Lower lobe of right lung (tissue), 2 donors: ENCODE results near the gene DTNB. TPM values are rescaled to one million over a fixed set of nuclear protein-coding genes. Genes with fewer than 3 reads are reported as not detected.

ENCODE experiments used
- ATAC-seq, 2 donors: fragments of 200-7000 bp; cut with Tn5 transposase; one replicate each; pipeline ENCODE4 v1.9.1; 2020 to 2022; ENCODE audit warnings: mild to moderate bottlenecking in 2 of 2, moderate library complexity in 2 of 2
- DNase-seq: peaks from one replicate; pipeline ENCODE4 v3.0.0-alpha.2; 2020
- H3K27ac ChIP-seq: fragments of 200-600 bp; one replicate; pipeline ENCODE4 v1.8.0; 2022
- H3K27me3 ChIP-seq: fragments of 200-600 bp; one replicate; pipeline ENCODE4 v1.8.0; 2022; ENCODE audit warnings: low read depth
- H3K36me3 ChIP-seq: fragments of 200-600 bp; one replicate; pipeline ENCODE4 v1.8.0; 2022; ENCODE audit warnings: mild to moderate bottlenecking
- H3K4me1 ChIP-seq: fragments of 200-600 bp; one replicate; pipeline ENCODE4 v1.8.0; 2022
- H3K4me3 ChIP-seq: fragments of 200-600 bp; one replicate; pipeline ENCODE4 v1.8.0; 2022; ENCODE audit warnings: mild to moderate bottlenecking
- H3K9me3 ChIP-seq: fragments of 200-600 bp; one replicate; pipeline ENCODE4 v1.8.0; 2022
- intact Hi-C: fragments of 100-400 bp; cut with DNase I; formaldehyde crosslinking; loops from one replicate; pipeline ENCODE4 v1.11.0; 2022
- total RNA-seq: library from RNA; stranded (reverse); fragmentation: NEBNext Ultra II Directional; extraction: Animal tissue kit (Norgen Biotek cat#: 25700); gene quantifications from one replicate; pipeline ENCODE4 v1.2.1, GENCODE V29; 2021
- TF ChIP-seq, protein P1 (sequence below): fragments of 200-600 bp; IDR thresholded peaks from one replicate; pipeline ENCODE4 v1.8.0; 2022; ENCODE audit warnings: antibody characterized with exemption, mild to moderate bottlenecking
- donor health status: DM: no; HTN: yes; CAD: no; lungs with severe emphysema.

DTNB gene
- total RNA-seq, 1 donor from 2014 or later = 32.9 TPM

DNA sequence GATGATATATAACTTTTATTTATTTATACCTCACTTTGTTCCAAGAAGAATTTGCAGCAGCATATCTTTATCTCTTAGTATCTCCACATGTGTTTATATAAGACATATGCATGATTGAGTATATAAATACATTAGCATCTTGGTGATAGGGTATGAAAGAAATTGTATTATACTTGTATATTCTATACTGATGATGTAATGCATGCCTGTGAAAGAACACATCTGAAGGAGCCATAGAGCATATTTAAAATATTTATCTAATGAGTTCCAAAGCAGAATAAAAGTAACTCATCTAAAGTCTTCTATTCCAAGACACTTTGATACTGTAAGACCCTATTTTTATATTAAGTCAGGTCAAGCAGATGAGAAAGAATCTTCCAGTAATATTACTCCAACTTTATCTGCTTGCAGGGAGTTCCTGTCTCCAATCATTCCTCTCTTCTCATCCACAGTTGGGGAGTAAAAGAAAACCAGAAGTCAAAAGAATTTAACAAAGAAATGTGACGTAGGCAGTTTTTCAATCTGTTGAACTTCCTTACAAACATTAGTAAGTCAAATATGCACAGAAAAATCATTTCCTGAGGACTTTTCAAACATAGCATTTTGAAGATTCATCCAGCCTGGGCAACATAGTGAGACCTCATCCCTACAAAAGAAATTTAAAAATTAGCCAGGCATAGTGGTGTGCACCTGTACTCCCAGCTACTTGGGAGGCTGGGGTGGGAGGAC is 76.7 kb downstream of the DTNB start:
- DNase-seq = no peak
- Histone ChIP-seq H3K36me3 (no peaks in the 10 kb centered on the region), H3K4me3 (no peak overlapping the region), H3K27ac (no peak overlapping the region), H3K27me3 (no peaks in the 10 kb centered on the region), H3K4me1 (peaks cover 6% of the 10 kb centered on the region), H3K9me3 (no peaks in the 10 kb centered on the region)
- TF ChIP-seq, protein P1, sequence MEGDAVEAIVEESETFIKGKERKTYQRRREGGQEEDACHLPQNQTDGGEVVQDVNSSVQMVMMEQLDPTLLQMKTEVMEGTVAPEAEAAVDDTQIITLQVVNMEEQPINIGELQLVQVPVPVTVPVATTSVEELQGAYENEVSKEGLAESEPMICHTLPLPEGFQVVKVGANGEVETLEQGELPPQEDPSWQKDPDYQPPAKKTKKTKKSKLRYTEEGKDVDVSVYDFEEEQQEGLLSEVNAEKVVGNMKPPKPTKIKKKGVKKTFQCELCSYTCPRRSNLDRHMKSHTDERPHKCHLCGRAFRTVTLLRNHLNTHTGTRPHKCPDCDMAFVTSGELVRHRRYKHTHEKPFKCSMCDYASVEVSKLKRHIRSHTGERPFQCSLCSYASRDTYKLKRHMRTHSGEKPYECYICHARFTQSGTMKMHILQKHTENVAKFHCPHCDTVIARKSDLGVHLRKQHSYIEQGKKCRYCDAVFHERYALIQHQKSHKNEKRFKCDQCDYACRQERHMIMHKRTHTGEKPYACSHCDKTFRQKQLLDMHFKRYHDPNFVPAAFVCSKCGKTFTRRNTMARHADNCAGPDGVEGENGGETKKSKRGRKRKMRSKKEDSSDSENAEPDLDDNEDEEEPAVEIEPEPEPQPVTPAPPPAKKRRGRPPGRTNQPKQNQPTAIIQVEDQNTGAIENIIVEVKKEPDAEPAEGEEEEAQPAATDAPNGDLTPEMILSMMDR = no peak
- no peak for ATAC-seq
- intact Hi-C loops = no loop called here

- no peaks in the 10 kb centered on the region for H3K27me3 ChIP-seq
- TF ChIP-seq, protein P1 = no peak
- intact Hi-C loops = no loop called here
- H3K4me1 ChIP-seq = peaks cover 12% of the 10 kb centered on the region
- ATAC-seq (no peak), DNase-seq (no peak)
- no peak overlapping the region for H3K27ac ChIP-seq
- no peaks in the 10 kb centered on the region for H3K36me3 ChIP-seq
- no peak overlapping the region for H3K4me3 ChIP-seq
- H3K9me3 ChIP-seq = no peaks in the 10 kb centered on the region
Observed at GRCh38 chr2:25595393-25595792, 78.0 kb downstream of the DTNB start.

DNA sequence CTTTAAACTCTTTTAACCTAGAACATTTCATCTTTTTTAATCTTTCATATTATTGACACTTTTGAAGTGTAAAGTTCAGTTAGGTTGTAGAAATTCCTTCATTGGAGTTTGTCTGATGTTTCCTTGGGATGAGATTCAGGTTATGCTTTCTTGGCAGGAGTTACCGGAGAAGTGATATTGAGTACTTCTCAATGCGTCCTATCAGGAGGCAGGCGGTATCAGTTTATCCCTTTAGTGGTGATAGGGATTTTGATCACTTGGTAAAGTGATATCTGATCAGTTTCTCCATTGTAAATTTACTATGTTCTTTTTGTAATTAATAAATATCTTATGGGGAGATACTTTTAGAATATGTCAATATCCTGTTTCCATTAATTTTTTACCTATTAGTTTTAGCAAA is 78.4 kb downstream of the DTNB start:
- no peaks in the 10 kb centered on the region for H3K9me3 ChIP-seq
- peaks cover 12% of the 10 kb centered on the region for H3K4me1 ChIP-seq
- no peaks in the 10 kb centered on the region for H3K27me3 ChIP-seq
- intact Hi-C loops = no loop called here
- no peak for ATAC-seq
- H3K4me3 ChIP-seq = no peak overlapping the region
- DNase-seq = no peak
- TF ChIP-seq, protein P1 = no peak
- no peaks in the 10 kb centered on the region for H3K36me3 ChIP-seq
- H3K27ac ChIP-seq = no peak overlapping the region

GRCh38 chr2:25592766-25593292 is 80.5 kb downstream of the DTNB start:
- intact Hi-C loops = no loop called here
- TF ChIP-seq, protein P1 = no peak
- Histone ChIP-seq H3K27ac (no peak overlapping the region), H3K4me1 (peaks cover 12% of the 10 kb centered on the region), H3K36me3 (no peaks in the 10 kb centered on the region), H3K9me3 (no peaks in the 10 kb centered on the region), H3K4me3 (no peak overlapping the region), H3K27me3 (no peaks in the 10 kb centered on the region)
- ATAC-seq (no peak), DNase-seq (no peak)

- TF ChIP-seq, protein P1 = no peak
- H3K4me3 ChIP-seq = no peak overlapping the region
- H3K4me1 ChIP-seq = peaks cover 16% of the 10 kb centered on the region
- no peaks in the 10 kb centered on the region for H3K36me3 ChIP-seq
- ATAC-seq = peak; percentile 14 to 53
- no peaks in the 10 kb centered on the region for H3K9me3 ChIP-seq
- DNase-seq = no peak
- intact Hi-C loops = no loop called here
- H3K27me3 ChIP-seq = no peaks in the 10 kb centered on the region
- no peak overlapping the region for H3K27ac ChIP-seq
Observed at GRCh38 chr2:25590921-25591505, 82.4 kb downstream of the DTNB start.
